ENCODE measurements around the gene ZDHHC6.

GRCh38 chr10:112481602-112482001, 34.9 kb upstream of the ZDHHC6 start:
- no peak for TF ChIP-seq CTCF (IDR thresholded peaks at IDR 0.05)
- TF ChIP-seq POLR2A (IDR thresholded peaks at IDR 0.05), result no peak

Data from tibial nerve (tissue), 3 donors.